GM12891 (cell line): ENCODE data around the gene TMEM266.

Experiments
- DNase-seq: peaks from one replicate; pipeline ENCODE4 v3.0.0; 2011; ENCODE audit warnings: low spot score; ENCODE audit not compliant: insufficient read length
- FAIRE-seq: peaks from 2 replicates; lab custom pipeline; 2011; peaks lifted over from hg19 to GRCh38; lab: Jason Lieb, UNC
- PAX5 ChIP-seq: IDR thresholded peaks from 2 replicates; pipeline ENCODE4 v1.6.1; 2011; ENCODE audit warnings: low read length, moderate library complexity, mild to moderate bottlenecking; ENCODE audit not compliant: insufficient read depth, severe bottlenecking
- POLR2A ChIP-seq: IDR thresholded peaks from 2 replicates; pipeline ENCODE4 v1.6.1; 2011; ENCODE audit warnings: low read depth, low read length, control low read depth
- POLR2AphosphoS5 ChIP-seq: IDR thresholded peaks from 2 replicates; pipeline ENCODE4 v1.6.1; 2011; ENCODE audit warnings: low read depth, low read length, control low read depth
- POU2F2 ChIP-seq: IDR thresholded peaks from 2 replicates; pipeline ENCODE4 v1.6.1; 2011; ENCODE audit warnings: low read depth, mild to moderate bottlenecking, control low read depth, low read length, moderate library complexity
- SPI1 ChIP-seq: IDR thresholded peaks from 2 replicates; pipeline ENCODE4 v1.6.1; 2011; ENCODE audit warnings: low read depth, low read length, control low read depth
- TAF1 ChIP-seq: IDR thresholded peaks from 2 replicates; pipeline ENCODE4 v1.6.1; 2011; ENCODE audit warnings: low read depth, low read length, control low read depth

TMEM266 gene

GRCh38 chr15:76164602-76165001 lies 104.8 kb downstream of the TMEM266 start:
- TF ChIP-seq POLR2AphosphoS5 (no peak), PAX5 (no peak), POLR2A (no peak), POU2F2 (no peak), SPI1 (no peak), TAF1 (no peak)
- FAIRE-seq (no peak), DNase-seq (no peak)

GRCh38 chr15:76165951-76166350 lies 106.2 kb downstream of the TMEM266 start:
- no peak for DNase-seq
- no peak for FAIRE-seq
- TF ChIP-seq POLR2A, result no peak
- TF ChIP-seq PAX5, result no peak
- TF ChIP-seq SPI1, result no peak
- no peak for TF ChIP-seq POU2F2
- TF ChIP-seq POLR2AphosphoS5, result no peak

GRCh38 chr15:76168237-76168984 lies 108.6 kb downstream of the TMEM266 start:
- FAIRE-seq (peak; percentile 78), DNase-seq (no peak)

GRCh38 chr15:76169018-76169417 lies 109.2 kb downstream of the TMEM266 start:
- TF ChIP-seq SPI1, result no peak
- no peak for TF ChIP-seq POLR2A
- no peak for TF ChIP-seq PAX5
- no peak for TF ChIP-seq POU2F2
- no peak for TF ChIP-seq TAF1
- no peak for TF ChIP-seq POLR2AphosphoS5
- DNase-seq (no peak), FAIRE-seq (peak; percentile 62)

More at GRCh38 chr15:76168237-76168984, 108.6 kb downstream of the TMEM266 start:
- TF ChIP-seq POU2F2, result no peak
- TF ChIP-seq POLR2AphosphoS5, result no peak
- TF ChIP-seq TAF1, result no peak
- no peak for TF ChIP-seq POLR2A
- TF ChIP-seq SPI1, result no peak

- DNase-seq (no peak), FAIRE-seq (no peak)
- no peak for TF ChIP-seq TAF1
- no peak for TF ChIP-seq POU2F2
- TF ChIP-seq PAX5, result no peak
- no peak for TF ChIP-seq POLR2AphosphoS5
- TF ChIP-seq POLR2A, result no peak
- TF ChIP-seq SPI1, result no peak
These were observed 110.4 kb downstream of the TMEM266 start for GRCh38 chr15:76169911-76170800.

- TF ChIP-seq POU2F2 (no peak), POLR2AphosphoS5 (no peak), POLR2A (no peak), TAF1 (no peak), SPI1 (no peak), PAX5 (no peak)
- FAIRE-seq, result no peak
- no peak for DNase-seq
These were observed 113.0 kb downstream of the TMEM266 start for GRCh38 chr15:76172782-76173181.

GRCh38 chr15:76173317-76173834 lies 113.6 kb downstream of the TMEM266 start:
- FAIRE-seq (no peak), DNase-seq (no peak)
- no peak for TF ChIP-seq POLR2A
- TF ChIP-seq POLR2AphosphoS5, result no peak
- no peak for TF ChIP-seq TAF1
- no peak for TF ChIP-seq POU2F2

- DNase-seq, result no peak
- TF ChIP-seq POLR2A (no peak), POU2F2 (no peak), PAX5 (no peak), TAF1 (no peak), SPI1 (no peak), POLR2AphosphoS5 (no peak)
- FAIRE-seq, result no peak
These were observed 114.9 kb downstream of the TMEM266 start for GRCh38 chr15:76174654-76175053.

- DNase-seq (no peak), FAIRE-seq (no peak)
- TF ChIP-seq SPI1 (no peak), POLR2A (no peak), TAF1 (no peak), PAX5 (no peak), POLR2AphosphoS5 (no peak), POU2F2 (no peak)
These were observed 115.7 kb downstream of the TMEM266 start for GRCh38 chr15:76175442-76175841.

GRCh38 chr15:76176059-76176458 lies 116.3 kb downstream of the TMEM266 start:
- TF ChIP-seq POU2F2 (no peak), TAF1 (no peak), PAX5 (no peak), SPI1 (no peak), POLR2A (no peak), POLR2AphosphoS5 (no peak)
- DNase-seq (no peak), FAIRE-seq (no peak)
